K562 (cell line): ENCODE results near the gene ANKRD16. TPM values are rescaled to one million over a fixed set of nuclear protein-coding genes. Genes with fewer than 3 reads are reported as not detected.
A peak's percentile ranks its signal among the peaks of the same experiment; 100 is the strongest.

Experiments
- CBX1 ChIP-seq: sonication (generic); IDR thresholded peaks from 2 replicates; pipeline ENCODE4 v1.6.1; 2016; ENCODE audit warnings: antibody characterized with exemption, low read depth, mild to moderate bottlenecking
- CHD1 ChIP-seq: fragments of 200-600 bp; sonication (generic); IDR thresholded peaks from one replicate; pipeline ENCODE4 v1.6.1; 2012; ENCODE audit warnings: mild to moderate bottlenecking, moderate library complexity, low read length, inconsistent platforms
- L3MBTL2 ChIP-seq: fragments of 450-650 bp; IDR thresholded peaks from 2 replicates; pipeline ENCODE4 v1.6.1; 2016; ENCODE audit warnings: mild to moderate bottlenecking, moderate library complexity
- MYBL2 ChIP-seq, 2 experiments: fragments of 450-650 bp in 1 of 2; sonication (generic) in 1 of 2; formaldehyde crosslinking in 1 of 2; IDR thresholded peaks; 2 replicates each; pipeline versions ENCODE4 v1.6.1 to v1.8.1; 2017 to 2022; ENCODE audit warnings: borderline replicate concordance in 1 of 2, inconsistent platforms in 1 of 2, low read depth in 1 of 2, mild to moderate bottlenecking in 1 of 2, missing genetic modification reagents in 1 of 2, moderate library complexity in 1 of 2
- MYC ChIP-seq, 2 experiments: fragments of 250-450 bp in 1 of 2; sonication (Bioruptor Pico) in 1 of 2; IDR thresholded peaks; 2 replicates each; pipeline versions ENCODE4 v1.5.1 to v1.6.1; 2012 to 2021; ENCODE audit warnings: low read depth in 2 of 2, borderline replicate concordance in 1 of 2, improper control_type of control experiment in 1 of 2, low read length in 1 of 2, mild to moderate bottlenecking in 1 of 2, moderate library complexity in 1 of 2
- MYNN ChIP-seq, 2 experiments: sonication (generic); formaldehyde crosslinking in 1 of 2; IDR thresholded peaks; 2 replicates each; pipeline versions ENCODE4 v1.5.0 to v1.6.1; 2016 to 2020; ENCODE audit warnings: antibody characterized with exemption in 1 of 2, missing genetic modification reagents in 1 of 2
- PHTF2 ChIP-seq: fragments of 250-450 bp; sonication (Bioruptor Pico); IDR thresholded peaks from 2 replicates; pipeline ENCODE4 v1.5.0; 2021; ENCODE audit warnings: mild to moderate bottlenecking
- SMARCA4 ChIP-seq: fragments of 450-650 bp; IDR thresholded peaks from 2 replicates; pipeline ENCODE4 v1.6.1; 2016
- SRSF3 ChIP-seq: fragments of 200-400 bp; formaldehyde crosslinking; IDR thresholded peaks from 2 replicates; pipeline ENCODE4 v1.6.1; 2016; ENCODE audit warnings: mild to moderate bottlenecking, low read length, moderate library complexity; ENCODE audit not compliant: insufficient read depth
- SRSF9 ChIP-seq: fragments of 200-400 bp; formaldehyde crosslinking; IDR thresholded peaks from 2 replicates; pipeline ENCODE4 v1.6.1; 2017; ENCODE audit warnings: low read depth, low read length, borderline replicate concordance
- TAF9B ChIP-seq: fragments of 450-650 bp; IDR thresholded peaks from 2 replicates; pipeline ENCODE4 v1.6.1; 2018; ENCODE audit warnings: mild to moderate bottlenecking; ENCODE audit not compliant: partially characterized antibody
- ZC3H4 ChIP-seq: sonication (generic); formaldehyde crosslinking; IDR thresholded peaks from 2 replicates; pipeline ENCODE4 v1.9.0; 2021; ENCODE audit warnings: missing genetic modification reagents, borderline replicate concordance
- ZFX ChIP-seq: sonication (generic); formaldehyde crosslinking; IDR thresholded peaks from 2 replicates; pipeline ENCODE4 v1.8.0; 2022; ENCODE audit warnings: mild to moderate bottlenecking, missing genetic modification reagents, moderate library complexity
- ZNF764 ChIP-seq: fragments of 250-450 bp; sonication (Bioruptor Pico); IDR thresholded peaks from 2 replicates; pipeline ENCODE4 v1.4.0; 2020; ENCODE audit warnings: low read depth, mild to moderate bottlenecking, moderate library complexity
- polyA plus RNA-seq, 8 experiments: library from polyadenylated mRNA; depleted of rRNA in 4 of 8; stranded (reverse) in 5 of 8; unstranded in 3 of 8; fragments of >200 nt; fragmentation: Nextera tagmentation in 2 of 8; fragmentation: Illumina TruSeq in 1 of 8; extraction: Ambion mirVana in 2 of 8; extraction: Trizol in 1 of 8; gene quantifications; 2 replicates each; pipeline versions ENCODE4 v1.2.1 to v1.2.3, GENCODE V29; 2011 to 2014; ENCODE audit warnings: inconsistent platforms in 1 of 8, missing spikeins in 1 of 8
- total RNA-seq, 7 experiments: library from RNA; depleted of rRNA in 6 of 7; stranded (reverse); fragments of >200 nt in 6 of 7; fragmentation: Illumina TruSeq in 2 of 7; extraction: Trizol in 2 of 7; gene quantifications; 2 replicates each; pipeline versions ENCODE4 v1.2.1 to v1.2.3, GENCODE V29; 2011 to 2021; ENCODE audit warnings: low replicate concordance in 1 of 7
- TF ChIP-seq, protein P1 (sequence below), 2 experiments: IDR thresholded peaks in 1 of 2; conservative IDR thresholded peaks in 1 of 2; 2 replicates each; pipeline ENCODE4 v1.6.1; 2016; ENCODE audit warnings: low read depth in 2 of 2, mild to moderate bottlenecking in 1 of 2, missing compliant biosample characterization in 1 of 2, missing genetic modification characterization in 1 of 2, moderate library complexity in 1 of 2
- TF ChIP-seq, protein P2 (sequence below), 2 experiments: fragments of 450-650 bp; IDR thresholded peaks; 2 replicates each; pipeline ENCODE4 v1.6.1; 2016
- TF ChIP-seq, protein P3 (sequence below): fragments of 450-650 bp; formaldehyde crosslinking; IDR thresholded peaks from 2 replicates; pipeline ENCODE4 v1.4.0; 2020; ENCODE audit warnings: mild to moderate bottlenecking, moderate library complexity

Gene ANKRD16
- total and polyA plus RNA-seq, 9 of the 15 experiments (the other 6 are each of a cell fraction or from before 2014, with no cell fraction given) = 1.5 to 16.0 (median 9.5) TPM

DNA sequence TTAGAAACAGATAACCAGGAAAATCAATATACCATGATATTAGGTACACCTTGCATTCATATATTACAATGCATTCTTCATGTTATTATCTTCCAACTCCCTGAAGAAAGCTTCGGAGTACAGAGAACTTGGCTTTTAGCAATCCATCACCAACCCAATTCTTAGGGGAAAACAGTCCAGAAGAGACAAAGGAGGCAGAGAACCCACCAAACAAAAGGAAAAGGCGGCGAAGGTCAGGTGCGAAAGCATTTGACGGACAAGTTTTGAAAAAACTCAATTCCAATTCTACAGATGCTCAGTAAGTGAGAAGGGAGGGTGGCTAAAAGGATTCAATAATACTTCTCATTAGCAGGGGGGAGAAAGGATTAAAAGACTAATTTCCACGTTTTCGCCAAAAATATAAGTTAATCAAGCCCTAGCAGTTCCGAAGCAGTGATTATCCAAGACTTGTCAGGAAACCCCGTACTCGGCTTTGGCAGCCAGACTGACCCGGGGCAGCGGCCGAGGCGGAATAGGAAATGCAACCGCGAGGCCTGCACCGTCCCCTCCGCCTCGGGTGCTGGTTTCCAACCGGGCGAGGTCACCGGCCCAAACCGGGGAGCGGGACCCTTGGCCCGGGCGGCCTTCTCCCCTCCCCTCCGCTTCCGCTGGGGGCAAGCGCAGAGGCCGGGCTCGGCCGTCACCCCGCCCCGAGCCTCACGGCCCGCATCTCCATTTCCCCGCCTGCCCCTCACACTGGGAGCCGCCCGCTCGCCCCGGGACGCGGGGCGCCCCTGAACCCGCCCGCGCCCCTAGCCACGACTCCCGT is 77.2 kb downstream of the ANKRD16 start (continued):
- TF ChIP-seq PHTF2 (no peak), TAF9B (no peak), ZNF764 (no peak), ZC3H4 (CRISPR knock-in tag) (peak; percentile 94; the same call in 1 of the 2 replicates), MYNN (IDR thresholded peaks at IDR 0.05) (no peak), MYNN (CRISPR knock-in tag; IDR thresholded peaks at IDR 0.05) (no peak), L3MBTL2 (no peak), SRSF9 (no peak), CBX1 (0 out of 2 replicates have a peak, but pooled peaks have one; percentile 9), MYC (IDR thresholded peaks at IDR 0.05; ENCODE audit: low read depth, low read length) (no peak), MYC (CRISPR knock-in tag; IDR thresholded peaks at IDR 0.05; ENCODE audit: borderline replicate concordance, low read depth) (no peak), ZFX (no peak; the same call in 1 of the 2 replicates), SRSF3 (no peak; the same call in 1 of the 2 replicates), CHD1 (peak; percentile 96), MYBL2 (IDR thresholded peaks at IDR 0.05; ENCODE audit: low read depth) (no peak), MYBL2 (CRISPR knock-in tag; IDR thresholded peaks at IDR 0.05; ENCODE audit: borderline replicate concordance) (no peak), SMARCA4 (peak; percentile 13; the same call in 1 of the 2 replicates)
- TF ChIP-seq, protein P1, sequence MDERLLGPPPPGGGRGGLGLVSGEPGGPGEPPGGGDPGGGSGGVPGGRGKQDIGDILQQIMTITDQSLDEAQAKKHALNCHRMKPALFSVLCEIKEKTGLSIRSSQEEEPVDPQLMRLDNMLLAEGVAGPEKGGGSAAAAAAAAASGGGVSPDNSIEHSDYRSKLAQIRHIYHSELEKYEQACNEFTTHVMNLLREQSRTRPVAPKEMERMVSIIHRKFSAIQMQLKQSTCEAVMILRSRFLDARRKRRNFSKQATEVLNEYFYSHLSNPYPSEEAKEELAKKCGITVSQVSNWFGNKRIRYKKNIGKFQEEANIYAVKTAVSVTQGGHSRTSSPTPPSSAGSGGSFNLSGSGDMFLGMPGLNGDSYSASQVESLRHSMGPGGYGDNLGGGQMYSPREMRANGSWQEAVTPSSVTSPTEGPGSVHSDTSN (CRISPR knock-in tag; IDR thresholded peaks at IDR 0.05; ENCODE audit: low read depth) = 0 out of 2 replicates have a peak, but pooled peaks have one; percentile 12
- TF ChIP-seq, protein P1 (tag; conservative IDR thresholded peaks at IDR 0.05; ENCODE audit: low read depth) = no peak
- TF ChIP-seq, protein P2, sequence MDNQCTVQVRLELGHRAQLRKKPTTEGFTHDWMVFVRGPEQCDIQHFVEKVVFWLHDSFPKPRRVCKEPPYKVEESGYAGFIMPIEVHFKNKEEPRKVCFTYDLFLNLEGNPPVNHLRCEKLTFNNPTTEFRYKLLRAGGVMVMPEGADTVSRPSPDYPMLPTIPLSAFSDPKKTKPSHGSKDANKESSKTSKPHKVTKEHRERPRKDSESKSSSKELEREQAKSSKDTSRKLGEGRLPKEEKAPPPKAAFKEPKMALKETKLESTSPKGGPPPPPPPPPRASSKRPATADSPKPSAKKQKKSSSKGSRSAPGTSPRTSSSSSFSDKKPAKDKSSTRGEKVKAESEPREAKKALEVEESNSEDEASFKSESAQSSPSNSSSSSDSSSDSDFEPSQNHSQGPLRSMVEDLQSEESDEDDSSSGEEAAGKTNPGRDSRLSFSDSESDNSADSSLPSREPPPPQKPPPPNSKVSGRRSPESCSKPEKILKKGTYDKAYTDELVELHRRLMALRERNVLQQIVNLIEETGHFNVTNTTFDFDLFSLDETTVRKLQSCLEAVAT (IDR thresholded peaks at IDR 0.05) = no peak; a peak in 1 of 4 replicates
- TF ChIP-seq, protein P3, sequence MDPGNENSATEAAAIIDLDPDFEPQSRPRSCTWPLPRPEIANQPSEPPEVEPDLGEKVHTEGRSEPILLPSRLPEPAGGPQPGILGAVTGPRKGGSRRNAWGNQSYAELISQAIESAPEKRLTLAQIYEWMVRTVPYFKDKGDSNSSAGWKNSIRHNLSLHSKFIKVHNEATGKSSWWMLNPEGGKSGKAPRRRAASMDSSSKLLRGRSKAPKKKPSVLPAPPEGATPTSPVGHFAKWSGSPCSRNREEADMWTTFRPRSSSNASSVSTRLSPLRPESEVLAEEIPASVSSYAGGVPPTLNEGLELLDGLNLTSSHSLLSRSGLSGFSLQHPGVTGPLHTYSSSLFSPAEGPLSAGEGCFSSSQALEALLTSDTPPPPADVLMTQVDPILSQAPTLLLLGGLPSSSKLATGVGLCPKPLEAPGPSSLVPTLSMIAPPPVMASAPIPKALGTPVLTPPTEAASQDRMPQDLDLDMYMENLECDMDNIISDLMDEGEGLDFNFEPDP = no peak
